ENCODE data around the gene OR4D1.
"Not testable (repeated sequence)": the region's sequence is repeated elsewhere in the genome, so short reads cannot be mapped to it uniquely, and the experiment has no call there.

Gene OR4D1

GRCh38 chr17:58121925-58122324 is 26.3 kb upstream of the OR4D1 start:
- Histone ChIP-seq H4K20me1 (ENCODE audit: low read depth, low read length) (no peaks in the 10 kb centered on the region), H3K79me2 (ENCODE audit: insufficient read depth, low read length) (no peaks in the 10 kb centered on the region), H3K27ac (ENCODE audit: low read depth, low read length) (no peak overlapping the region), H3K4me2 (ENCODE audit: low read depth, low read length, poor library complexity, severe bottlenecking) (no peak overlapping the region), H3K36me3 (ENCODE audit: low read length) (no peaks in the 10 kb centered on the region), H3K9ac (ENCODE audit: low read length) (no peak overlapping the region), H3K4me3 (ENCODE audit: insufficient read depth, low read length, poor library complexity, severe bottlenecking) (no peak overlapping the region), H3K9me3 (ENCODE audit: insufficient read depth, low read length) (no peaks in the 10 kb centered on the region), H3F3A (ENCODE audit: insufficient read depth) (no peaks in the 10 kb centered on the region), H3K9me2 (replicated peaks; ENCODE audit: insufficient read depth, low read length) (no peaks in the 10 kb centered on the region), H3K27me3 (ENCODE audit: low read length) (no peaks in the 10 kb centered on the region), H2AFZ (ENCODE audit: low read depth, low read length, severe bottlenecking) (no peak overlapping the region)
- TF ChIP-seq CTCF (IDR thresholded peaks at IDR 0.05; ENCODE audit: insufficient read depth, low read length, poor library complexity, severe bottlenecking): peak; percentile 20
- TF ChIP-seq EZH2phosphoT487 (conservative IDR thresholded peaks at IDR 0.05; ENCODE audit: low read length): no peak

- H3F3A ChIP-seq (ENCODE audit: insufficient read depth): no peaks in the 10 kb centered on the region
- TF ChIP-seq EZH2phosphoT487 (conservative IDR thresholded peaks at IDR 0.05; ENCODE audit: low read length): no peak
- TF ChIP-seq CTCF (IDR thresholded peaks at IDR 0.05; ENCODE audit: insufficient read depth, low read length, poor library complexity, severe bottlenecking): no peak
- H4K20me1 ChIP-seq (ENCODE audit: low read depth, low read length): no peaks in the 10 kb centered on the region
- H3K9me2 ChIP-seq (replicated peaks; ENCODE audit: insufficient read depth, low read length): no peaks in the 10 kb centered on the region
- H3K27ac ChIP-seq (ENCODE audit: low read depth, low read length): no peak overlapping the region
- H3K9me3 ChIP-seq (ENCODE audit: insufficient read depth, low read length): no peaks in the 10 kb centered on the region
- H3K9ac ChIP-seq (ENCODE audit: low read length): no peak overlapping the region
- no peak overlapping the region for H3K4me3 ChIP-seq (ENCODE audit: insufficient read depth, low read length, poor library complexity, severe bottlenecking)
- no peaks in the 10 kb centered on the region for H3K79me2 ChIP-seq (ENCODE audit: insufficient read depth, low read length)
- no peak overlapping the region for H2AFZ ChIP-seq (ENCODE audit: low read depth, low read length, severe bottlenecking)
- no peak overlapping the region for H3K4me2 ChIP-seq (ENCODE audit: low read depth, low read length, poor library complexity, severe bottlenecking)
- H3K36me3 ChIP-seq (ENCODE audit: low read length): no peaks in the 10 kb centered on the region
- H3K27me3 ChIP-seq (ENCODE audit: low read length): no peaks in the 10 kb centered on the region
These were observed 20.3 kb upstream of the OR4D1 start for GRCh38 chr17:58127846-58128245.

- H3K79me2 ChIP-seq (ENCODE audit: insufficient read depth, low read length); H3K9ac ChIP-seq (ENCODE audit: low read length); H3K27ac ChIP-seq (ENCODE audit: low read depth, low read length); H3F3A ChIP-seq (ENCODE audit: insufficient read depth); H3K9me2 ChIP-seq (replicated peaks; ENCODE audit: insufficient read depth, low read length); H3K27me3 ChIP-seq (ENCODE audit: low read length); H3K36me3 ChIP-seq (ENCODE audit: low read length); H3K9me3 ChIP-seq (ENCODE audit: insufficient read depth, low read length); H3K4me2 ChIP-seq (ENCODE audit: low read depth, low read length, poor library complexity, severe bottlenecking); H2AFZ ChIP-seq (ENCODE audit: low read depth, low read length, severe bottlenecking); H4K20me1 ChIP-seq (ENCODE audit: low read depth, low read length); H3K4me3 ChIP-seq (ENCODE audit: insufficient read depth, low read length, poor library complexity, severe bottlenecking): not testable (repeated sequence)
These were observed 15.5 kb upstream of the OR4D1 start for GRCh38 chr17:58132697-58133096.

GRCh38 chr17:58136669-58137279 is 11.4 kb upstream of the OR4D1 start:
- H2AFZ ChIP-seq (ENCODE audit: low read depth, low read length, severe bottlenecking): no peak overlapping the region
- no peaks in the 10 kb centered on the region for H3K9me2 ChIP-seq (replicated peaks; ENCODE audit: insufficient read depth, low read length)
- no peak overlapping the region for H3K9ac ChIP-seq (ENCODE audit: low read length)
- no peaks in the 10 kb centered on the region for H3K9me3 ChIP-seq (ENCODE audit: insufficient read depth, low read length)
- H4K20me1 ChIP-seq (ENCODE audit: low read depth, low read length): no peaks in the 10 kb centered on the region
- no peak overlapping the region for H3K4me2 ChIP-seq (ENCODE audit: low read depth, low read length, poor library complexity, severe bottlenecking)
- H3K27me3 ChIP-seq (ENCODE audit: low read length): no peaks in the 10 kb centered on the region
- no peaks in the 10 kb centered on the region for H3K36me3 ChIP-seq (ENCODE audit: low read length)
- peak; percentile 54 for TF ChIP-seq CTCF (IDR thresholded peaks at IDR 0.05; ENCODE audit: insufficient read depth, low read length, poor library complexity, severe bottlenecking)
- no peak for TF ChIP-seq EZH2phosphoT487 (conservative IDR thresholded peaks at IDR 0.05; ENCODE audit: low read length)
- no peaks in the 10 kb centered on the region for H3F3A ChIP-seq (ENCODE audit: insufficient read depth)
- H3K27ac ChIP-seq (ENCODE audit: low read depth, low read length): no peak overlapping the region
- H3K4me3 ChIP-seq (ENCODE audit: insufficient read depth, low read length, poor library complexity, severe bottlenecking): no peak overlapping the region
- H3K79me2 ChIP-seq (ENCODE audit: insufficient read depth, low read length): no peaks in the 10 kb centered on the region
